GM12878 (cell line): Measurements from ENCODE around the gene GGPS1. TPM values are rescaled to one million over a fixed set of nuclear protein-coding genes. Genes with fewer than 3 reads are reported as not detected.
A peak's percentile ranks its signal among the peaks of the same experiment; 100 is the strongest.

Experiments used
- ATAC-seq: fragments of 200-7000 bp; cut with Tn5 transposase; 3 replicates; pipeline ENCODE4 v1.9.1; 2020; ENCODE audit warnings: mild to moderate bottlenecking, moderate library complexity
- BruUV-seq: library from RNA; stranded (reverse); fragments of 400-500 nt; replicated peaks from 2 replicates; lab custom pipeline; 2021; lab: Mats Ljungman, UMichigan
- CTCF ChIA-PET: fragments of 300-600 bp; sonication (Branson Sonifier 250); formaldehyde crosslinking; extraction: SDS; loops from one replicate; lab custom pipeline; 2021; ENCODE audit warnings: inconsistent platforms; lab: Yijun Ruan, JAX
- POLR2A ChIA-PET: fragments of 350-600 bp; formaldehyde crosslinking; extraction: SDS; loops from one replicate; lab custom pipeline; 2021; ENCODE audit warnings: inconsistent platforms; lab: Charles Lee
- RAD21 ChIA-PET: fragments of 300-600 bp; sonication (Branson Sonifier 250); formaldehyde crosslinking; loops from one replicate; lab custom pipeline; 2023; ENCODE audit warnings: antibody characterized with exemption; ENCODE audit not compliant: unreplicated experiment; lab: Charles Lee
- SMC1A ChIA-PET: fragments of 300-600 bp; sonication (Branson Sonifier 250); formaldehyde crosslinking; loops from one replicate; lab custom pipeline; 2023; ENCODE audit not compliant: unreplicated experiment, uncharacterized antibody; lab: Charles Lee
- DNase-seq: peaks from one replicate; pipeline ENCODE4 v3.0.0-alpha.2; 2011; ENCODE audit warnings: low read depth, low spot score
- FAIRE-seq: peaks from 3 replicates; lab custom pipeline; 2011; peaks lifted over from hg19 to GRCh38; lab: Jason Lieb, UNC
- H2AFZ ChIP-seq: 2 replicates; pipeline ENCODE4 v1.6.0; 2011; ENCODE audit warnings: low read depth, low read length, control low read depth; ENCODE audit not compliant: control insufficient read depth
- H3K27ac ChIP-seq: 2 replicates; pipeline ENCODE4 v1.5.1; 2011; ENCODE audit warnings: control low read depth; ENCODE audit not compliant: control insufficient read depth, insufficient read depth
- H3K27me3 ChIP-seq, 2 experiments: replicated peaks in 1 of 2; 2 replicates each; pipeline versions ENCODE4 v1.6.0 to v1.6.1; 2011; ENCODE audit warnings: low read length in 1 of 2; ENCODE audit not compliant: control insufficient read depth in 2 of 2, insufficient read depth in 2 of 2
- H3K36me3 ChIP-seq, 2 experiments: 2 replicates each; pipeline ENCODE4 v1.5.1; 2011; ENCODE audit warnings: low read length in 1 of 2; ENCODE audit not compliant: control insufficient read depth in 2 of 2, insufficient read depth in 2 of 2
- H3K4me1 ChIP-seq: 2 replicates; pipeline ENCODE4 v1.6.1; 2011; ENCODE audit warnings: mild to moderate bottlenecking, low read length, moderate library complexity, mixed read lengths; ENCODE audit not compliant: control insufficient read depth, insufficient read depth
- H3K4me2 ChIP-seq: 2 replicates; pipeline ENCODE4 v1.6.0; 2011; ENCODE audit warnings: control low read depth; ENCODE audit not compliant: control insufficient read depth, insufficient read depth
- H3K4me3 ChIP-seq: fragments of 200-600 bp; sonication (generic); 2 replicates; pipeline ENCODE4 v1.5.1; 2016
- H3K79me2 ChIP-seq: 2 replicates; pipeline ENCODE4 v1.6.0; 2011; ENCODE audit warnings: low read length; ENCODE audit not compliant: control insufficient read depth, insufficient read depth
- H3K9ac ChIP-seq: 2 replicates; pipeline ENCODE4 v1.8.0; 2011; ENCODE audit warnings: low read length, control low read depth, mixed read lengths; ENCODE audit not compliant: control insufficient read depth, insufficient read depth
- H3K9me3 ChIP-seq: replicated peaks from 3 replicates; pipeline ENCODE4 v1.5.1; 2011; ENCODE audit warnings: mild to moderate bottlenecking, low read length; ENCODE audit not compliant: control insufficient read depth, insufficient read depth
- H4K20me1 ChIP-seq: 2 replicates; pipeline ENCODE4 v1.6.0; 2011; ENCODE audit not compliant: control insufficient read depth, insufficient read depth
- FOXK2 ChIP-seq: fragments of 450-650 bp; IDR thresholded peaks from 2 replicates; pipeline ENCODE4 v1.6.1; 2017; ENCODE audit warnings: mild to moderate bottlenecking, moderate library complexity
- MLLT1 ChIP-seq: fragments of 450-650 bp; IDR thresholded peaks from 2 replicates; pipeline ENCODE4 v1.6.1; 2016; ENCODE audit warnings: mild to moderate bottlenecking
- NR2C2 ChIP-seq: IDR thresholded peaks from 2 replicates; pipeline ENCODE4 v1.6.1; 2011; ENCODE audit warnings: borderline replicate concordance, low read depth; ENCODE audit not compliant: control insufficient read depth, insufficient read length
- PAX8 ChIP-seq: fragments of 450-650 bp; IDR thresholded peaks from 2 replicates; pipeline ENCODE4 v1.6.1; 2017; ENCODE audit warnings: mild to moderate bottlenecking, moderate library complexity
- RAD21 ChIP-seq: IDR thresholded peaks from 2 replicates; pipeline ENCODE4 v1.6.1; 2011; ENCODE audit warnings: mild to moderate bottlenecking, low read depth, low read length, moderate library complexity; ENCODE audit not compliant: insufficient read depth
- RELA ChIP-seq: fragments of 450-650 bp; IDR thresholded peaks from 2 replicates; pipeline ENCODE4 v1.8.0; 2014; ENCODE audit warnings: borderline replicate concordance; ENCODE audit not compliant: partially characterized antibody
- SREBF1 ChIP-seq: IDR thresholded peaks from 2 replicates; pipeline ENCODE4 v1.6.1; 2012; ENCODE audit warnings: mild to moderate bottlenecking, low read length
- ZNF274 ChIP-seq: IDR thresholded peaks from one replicate; pipeline ENCODE4 v1.8.0; 2011; ENCODE audit not compliant: insufficient read length, insufficient read depth
- WGBS: methylation state at CpG from one replicate; pipeline ENCODE4 v1.1.6; 2016; ENCODE audit warnings: low lambda C conversion rate; ENCODE audit not compliant: insufficient replicate concordance, insufficient coverage; ENCODE audit errors: missing lambda C conversion rate; 5-methylcytosine and 5-hydroxymethylcytosine counted together
- in situ Hi-C: fragments of 300-500 bp; cut with MboI; formaldehyde crosslinking; loops from 9 replicates; pipeline ENCODE4 v1.14.3; 2018; ENCODE audit warnings: mixed read lengths
- intact Hi-C: fragments of 100-400 bp; cut with micrococcal nuclease; formaldehyde crosslinking; loops from one replicate; pipeline ENCODE4 v1.14.2; 2022; ENCODE audit not compliant: unreplicated experiment
- polyA plus RNA-seq, 11 experiments: library from polyadenylated mRNA; depleted of rRNA in 4 of 11; unstranded in 6 of 11; stranded (reverse) in 5 of 11; fragments of >200 nt; fragmentation: Nextera tagmentation in 4 of 11; fragmentation: Illumina TruSeq in 1 of 11; extraction: Ambion mirVana in 4 of 11; extraction: Trizol in 1 of 11; gene quantifications; 1 replicate in 1 of 11; 2 replicates in 10 of 11; pipeline versions ENCODE4 v1.2.1 to v1.2.3, GENCODE V29; 2011 to 2016; ENCODE audit warnings: inconsistent platforms in 2 of 11, missing spikeins in 2 of 11, low read depth in 1 of 11
- total RNA-seq, 4 experiments: library from RNA; depleted of rRNA in 3 of 4; stranded (reverse); fragments of >200 nt in 3 of 4; fragmentation: Illumina TruSeq in 1 of 4; extraction: Trizol in 1 of 4; gene quantifications; 2 replicates each; pipeline versions ENCODE4 v1.2.1 to v1.2.3, GENCODE V29; 2013 to 2021

The GGPS1 gene
- total and polyA plus RNA-seq, 10 of the 15 experiments (the other 5 are each of a cell fraction or from before 2014, with no cell fraction given), result 15.1 to 36.0 (median 25.3) TPM

GRCh38 chr1:235339746-235340145 is 11.4 kb downstream of the GGPS1 start:
- Histone ChIP-seq H3K36me3 (peaks cover 1 to 11% of the 10 kb centered on the region in 2 experiments; a peak in 3 of 4 replicates), H3K9me3 (no peaks in the 10 kb centered on the region), H3K79me2 (no peaks in the 10 kb centered on the region), H3K27ac (no peak overlapping the region), H3K27me3 (no peaks in the 10 kb centered on the region), H3K4me1 (0 out of 2 replicates have a peak, but pooled peaks cover 3% of the 10 kb centered on the region), H3K4me2 (no peak overlapping the region), H2AFZ (no peak overlapping the region), H3K4me3 (no peak overlapping the region), H4K20me1 (no peaks in the 10 kb centered on the region), H3K9ac (no peak overlapping the region)
- intact Hi-C loops, result no loop called here
- RAD21 ChIA-PET, result no interaction called here
- BruUV-seq, result no TSS peak
- WGBS, result 86% methylated on average over 7 of the region's 8 CpGs
- in situ Hi-C loops, result no loop called here
- CTCF ChIA-PET, result interaction anchor here (1.0 to 3.7 kb wide), 4 partner anchors 10 to 128 kb away, joined by 3 to 19 read pairs (median 7); no protein-coding TSS in a partner anchor
- SMC1A ChIA-PET, result interaction anchor here (1.3 to 1.5 kb wide), 3 partner anchors 11 to 81 kb away, joined by 3 to 4 read pairs (median 3); no protein-coding TSS in a partner anchor
- ATAC-seq (no peak), DNase-seq (no peak), FAIRE-seq (no peak)
- POLR2A ChIA-PET, result no interaction called here
- TF ChIP-seq RAD21 (0 out of 2 replicates have a peak, but pooled peaks have one; percentile 14), ZNF274 (no peak)

- H3K9me3 ChIP-seq, result no peaks in the 10 kb centered on the region
- H4K20me1 ChIP-seq, result no peaks in the 10 kb centered on the region
- SMC1A ChIA-PET, result interaction anchor here (0.6 to 1.6 kb wide), 3 partner anchors 10 to 144 kb away, joined by 3 to 5 read pairs (median 3); no protein-coding TSS in a partner anchor
- no peak overlapping the region for H3K4me2 ChIP-seq
- BruUV-seq, result no TSS peak
- POLR2A ChIA-PET, result interaction anchor here (1.7 kb wide), 1 partner anchor 34 kb away, joined by 3 read pairs; no protein-coding TSS in a partner anchor
- H3K9ac ChIP-seq, result no peak overlapping the region
- H3K27ac ChIP-seq, result no peak overlapping the region
- RAD21 ChIA-PET, result interaction anchor here (1.0 kb wide), 1 partner anchor 12 kb away, joined by 3 read pairs; no protein-coding TSS in a partner anchor
- no peak overlapping the region for H3K4me3 ChIP-seq
- WGBS, result 50% methylated on average over 1 of the region's 1 CpG
- no peak for FAIRE-seq
- ATAC-seq, result no peak
- intact Hi-C loops, result no loop called here
- in situ Hi-C loops, result no loop called here
- H3K79me2 ChIP-seq, result no peaks in the 10 kb centered on the region
- H3K27me3 ChIP-seq, result no peaks in the 10 kb centered on the region
- CTCF ChIA-PET, result interaction anchor here (0.8 to 3.7 kb wide), 4 partner anchors 11 to 182 kb away, joined by 3 to 19 read pairs (median 8); no protein-coding TSS in a partner anchor
- H3K36me3 ChIP-seq, result peaks cover 1 to 5% of the 10 kb centered on the region in 2 experiments; a peak in 2 of 4 replicates
- no peak for TF ChIP-seq RELA
- no peak for TF ChIP-seq MLLT1
- no peak for TF ChIP-seq SREBF1
- no peak for TF ChIP-seq FOXK2
- TF ChIP-seq NR2C2, result no peak
- no peak for TF ChIP-seq PAX8
- DNase-seq, result no peak
- no peak overlapping the region for H2AFZ ChIP-seq
- 0 out of 2 replicates have a peak, but pooled peaks cover 3% of the 10 kb centered on the region for H3K4me1 ChIP-seq
Observed at GRCh38 chr1:235341334-235341733, 13.0 kb downstream of the GGPS1 start.
